Measurements from ENCODE around the gene RCOR1. TPM values are rescaled to one million over a fixed set of nuclear protein-coding genes. Genes with fewer than 3 reads are reported as not detected.

Gene RCOR1
- total RNA-seq, 1 experiment from 2014 or later = 25.4 TPM

- TF ChIP-seq PRRX2 (CRISPR knock-in tag; IDR thresholded peaks at IDR 0.05) = no peak
- no peak for TF ChIP-seq E2F4 (CRISPR knock-in tag; IDR thresholded peaks at IDR 0.05; ENCODE audit: borderline replicate concordance, low read depth)
These were observed 138.8 kb downstream of the RCOR1 start (continued) for GRCh38 chr14:102731101-102731870.

DNA sequence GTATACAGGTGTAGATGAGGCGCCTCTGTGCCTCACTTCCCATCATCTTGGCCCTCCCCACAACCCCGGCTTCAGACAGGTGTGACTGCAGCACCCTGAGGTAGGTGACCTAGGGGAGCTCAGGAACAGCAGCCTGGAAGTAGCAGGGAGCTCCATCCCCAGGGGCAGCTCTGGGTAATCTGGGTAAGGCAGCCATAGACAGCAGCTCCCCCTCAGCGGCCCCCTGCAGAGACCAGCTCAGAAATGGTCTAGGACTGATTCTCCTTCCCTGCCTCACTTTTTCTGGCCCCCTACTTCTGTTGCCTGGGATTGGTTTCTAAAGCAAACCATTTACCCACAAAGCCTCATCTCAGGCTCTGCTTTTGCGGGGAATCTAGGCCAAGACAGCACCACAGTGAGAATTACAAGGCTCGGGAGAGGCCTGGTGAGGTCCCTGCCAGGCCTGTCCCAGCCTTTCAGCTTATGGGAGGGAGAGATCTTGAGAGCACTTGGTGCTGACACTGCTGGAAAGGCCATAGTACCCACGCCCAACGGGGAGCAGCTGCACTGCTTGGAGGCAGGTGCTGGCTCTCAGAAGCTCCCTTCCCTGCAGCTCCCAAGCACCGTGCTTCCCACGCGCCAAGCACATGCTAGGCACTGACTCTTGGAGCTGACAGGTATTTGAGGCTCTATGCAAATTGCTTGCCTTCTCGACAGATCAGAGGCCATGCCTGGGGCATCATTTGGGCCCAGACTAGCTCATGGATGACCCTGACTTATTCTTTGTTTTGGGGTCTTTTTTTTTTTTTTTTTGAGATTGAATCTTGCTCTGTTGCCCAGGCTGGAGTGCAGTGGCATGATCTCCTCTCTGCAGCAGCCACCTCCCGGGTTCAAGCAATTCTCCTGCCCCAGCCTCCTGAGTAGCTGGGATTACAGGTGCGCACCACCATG lies 139.7 kb downstream of the RCOR1 start:
- DNase-seq (ENCODE audit: low spot score) = no peak
- ChIA-PET POLR2A (interaction anchor here (0.6 to 1.1 kb wide), 2 partner anchors 193 to 380 kb away, joined by 3 to 4 read pairs; no protein-coding TSS in a partner anchor), CTCF (interaction anchor here (0.5 to 2.0 kb wide), 9 partner anchors 28 to 306 kb away, joined by 3 to 13 read pairs (median 4); no protein-coding TSS in a partner anchor)
- Mint-ChIP-seq H3K36me3 (peaks cover 17% of the 10 kb centered on the region), H3K4me3 (no peak overlapping the region), H3K4me1 (0 out of 2 replicates have a peak, but pooled peaks cover 2% of the 10 kb centered on the region), H3K27me3 (ENCODE audit: low read depth) (no peaks in the 10 kb centered on the region), H3K27ac (no peak overlapping the region), H3K9me3 (no peaks in the 10 kb centered on the region)
- TF ChIP-seq ARID4B (CRISPR knock-in tag; IDR thresholded peaks at IDR 0.05; ENCODE audit: borderline replicate concordance) (no peak), ZNF425 (CRISPR knock-in tag; conservative IDR thresholded peaks at IDR 0.05) (no peak), GTF2I (CRISPR knock-in tag; conservative IDR thresholded peaks at IDR 0.05) (no peak)
- no peak for ATAC-seq

GRCh38 chr14:102732924-102733323 lies 140.5 kb downstream of the RCOR1 start:
- ATAC-seq (no peak), DNase-seq (ENCODE audit: low spot score) (no peak)
- no peaks in the 10 kb centered on the region for H3K9me3 Mint-ChIP-seq
- CTCF ChIA-PET = interaction anchor here (1.1 to 2.0 kb wide), 2 partner anchors 39 to 191 kb away, joined by 4 to 13 read pairs; no protein-coding TSS in a partner anchor
- H3K4me1 Mint-ChIP-seq = 0 out of 2 replicates have a peak, but pooled peaks cover 2% of the 10 kb centered on the region
- H3K4me3 Mint-ChIP-seq = no peak overlapping the region
- peaks cover 9% of the 10 kb centered on the region for H3K36me3 Mint-ChIP-seq
- H3K27ac Mint-ChIP-seq = peak overlapping the region; percentile 74
- POLR2A ChIA-PET = no interaction called here
- no peaks in the 10 kb centered on the region for H3K27me3 Mint-ChIP-seq (ENCODE audit: low read depth)
- TF ChIP-seq ZNF671 (CRISPR knock-in tag; IDR thresholded peaks at IDR 0.05) (no peak), STAT6 (CRISPR knock-in tag; conservative IDR thresholded peaks at IDR 0.05; ENCODE audit: low read depth) (no peak), TCF7 (CRISPR knock-in tag; IDR thresholded peaks at IDR 0.05; ENCODE audit: low read depth) (no peak)
